HG03066 (cell line): ENCODE results near the gene RFFL.

ENCODE experiments used
- ATAC-seq: cut with Tn5 transposase; IDR thresholded peaks from one replicate; pipeline ENCODE4 v1.9.1; 2021; ENCODE audit warnings: low read depth; ENCODE audit not compliant: unreplicated experiment

RFFL gene

DNA sequence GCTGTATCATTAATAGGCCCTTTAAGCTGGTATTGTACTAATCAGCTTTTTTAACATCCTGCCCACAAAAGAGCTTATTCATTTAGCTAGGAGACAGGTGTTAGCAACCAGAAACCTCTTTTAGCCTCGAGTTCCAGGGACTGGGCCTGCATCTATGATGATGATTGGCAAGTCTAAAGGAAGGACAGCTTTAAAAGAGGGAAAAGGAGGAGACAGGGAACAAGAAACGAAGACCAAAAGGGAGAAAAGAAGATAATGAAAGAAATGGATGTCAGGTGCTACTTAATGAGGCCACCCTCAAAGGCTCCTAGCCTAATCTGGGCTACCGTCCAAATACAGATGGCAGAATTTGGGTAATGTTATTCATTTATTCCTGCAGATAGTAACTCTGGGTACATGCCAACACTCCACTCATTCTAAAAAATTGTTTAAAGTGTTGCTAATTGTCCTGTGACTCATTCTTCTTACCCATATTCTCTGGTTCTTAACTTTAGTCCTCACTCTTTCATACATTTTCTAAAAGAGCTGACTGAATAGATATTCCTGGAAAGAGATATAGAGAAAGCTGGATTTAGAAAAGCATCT, 18.7 kb upstream of the RFFL start:
- ATAC-seq = no peak

DNA sequence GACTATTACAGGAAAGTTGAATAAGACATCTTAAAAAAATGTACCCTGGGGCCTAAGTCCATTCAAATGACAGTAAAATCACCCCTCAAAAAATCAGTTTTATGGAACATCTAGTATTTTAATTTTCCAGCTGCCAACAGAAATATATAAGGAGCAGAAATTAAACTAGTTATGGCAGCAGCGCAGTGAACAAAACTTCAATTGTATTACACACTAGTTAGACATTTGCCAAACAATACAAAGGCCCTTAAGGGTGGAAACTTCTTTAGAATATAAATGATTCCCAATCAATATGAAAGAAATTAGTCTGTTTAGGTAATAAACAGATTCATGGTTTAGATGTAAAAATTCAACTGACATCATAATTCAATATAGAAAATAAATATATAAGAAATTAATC, 18.1 kb upstream of the RFFL start:
- ATAC-seq = no peak

DNA sequence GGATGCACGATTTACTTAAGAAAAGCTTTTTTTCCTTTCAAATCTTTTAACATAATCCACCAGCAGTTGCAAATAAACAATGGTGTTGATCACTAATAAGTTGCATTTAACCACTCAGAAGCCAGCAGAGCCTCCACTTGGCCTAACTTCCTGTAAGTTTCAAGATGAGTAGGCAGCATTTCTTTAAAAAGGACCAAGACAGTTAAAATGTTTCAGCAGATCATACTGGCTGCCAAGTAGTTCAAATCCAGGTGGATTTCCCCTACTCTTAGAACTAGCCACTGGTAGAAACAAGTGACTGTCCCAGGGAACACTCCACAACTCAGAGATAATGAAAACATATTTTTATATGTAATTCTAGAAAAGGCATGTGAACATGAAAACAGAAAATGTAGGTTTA, 17.0 kb upstream of the RFFL start:
- ATAC-seq = no peak

DNA sequence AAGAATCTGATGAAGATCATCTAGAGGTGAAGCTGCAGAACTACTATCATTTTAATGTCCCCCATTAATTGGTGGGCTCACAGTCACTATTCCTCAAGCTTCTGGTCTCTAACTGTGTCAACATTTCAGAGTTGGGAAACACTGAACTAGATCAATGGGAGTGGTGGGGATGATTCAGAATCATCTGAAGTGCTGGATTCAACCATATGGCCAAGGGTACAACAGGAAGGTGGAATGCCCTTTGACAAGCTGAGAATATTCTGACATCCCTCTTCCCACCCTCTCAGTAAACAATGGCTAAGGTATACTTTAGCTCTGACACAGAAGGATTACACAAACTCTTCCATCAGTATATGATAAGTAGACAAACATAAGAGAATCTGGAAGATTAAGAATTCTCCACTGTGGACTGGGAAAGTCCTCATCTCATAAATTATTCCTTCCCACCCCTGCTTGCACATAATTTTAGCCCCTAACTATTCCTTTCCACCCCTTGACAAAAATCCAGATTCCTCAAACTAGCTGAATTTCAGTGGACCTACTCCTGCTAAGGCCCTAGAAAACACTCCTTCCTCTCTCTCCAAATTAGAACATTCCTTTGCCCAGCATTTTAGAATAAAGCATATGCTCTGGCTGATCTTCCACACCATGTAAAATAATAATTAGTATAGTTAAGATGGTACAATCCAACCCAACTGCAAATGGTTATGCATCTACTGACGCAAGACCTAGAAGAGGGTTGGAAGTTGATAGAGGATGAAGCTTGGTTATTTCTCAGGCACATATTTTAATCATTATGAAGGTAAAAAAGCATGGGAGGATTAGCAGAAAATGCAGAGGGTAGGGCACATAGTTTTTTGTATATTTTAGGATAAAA, 16.3 kb upstream of the RFFL start:
- ATAC-seq = no peak

DNA sequence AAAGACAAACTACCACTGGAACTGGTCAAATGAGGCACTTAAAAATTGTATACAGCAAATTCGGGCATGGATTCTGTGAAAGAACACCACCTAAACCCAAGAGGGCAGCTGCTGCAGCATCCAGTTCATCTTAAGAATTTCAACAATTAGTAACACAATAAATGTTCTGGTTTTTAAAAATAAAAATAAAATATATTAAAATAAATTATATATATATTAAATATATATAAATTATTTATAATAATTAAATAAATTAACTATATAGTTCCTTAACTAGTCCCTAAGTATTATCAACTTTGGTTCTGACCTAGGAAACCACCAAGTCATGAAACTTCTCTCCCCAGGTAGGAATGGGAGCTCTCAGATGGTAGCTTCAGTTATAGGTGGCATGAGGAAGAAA, 13.4 kb upstream of the RFFL start:
- ATAC-seq = no peak

DNA sequence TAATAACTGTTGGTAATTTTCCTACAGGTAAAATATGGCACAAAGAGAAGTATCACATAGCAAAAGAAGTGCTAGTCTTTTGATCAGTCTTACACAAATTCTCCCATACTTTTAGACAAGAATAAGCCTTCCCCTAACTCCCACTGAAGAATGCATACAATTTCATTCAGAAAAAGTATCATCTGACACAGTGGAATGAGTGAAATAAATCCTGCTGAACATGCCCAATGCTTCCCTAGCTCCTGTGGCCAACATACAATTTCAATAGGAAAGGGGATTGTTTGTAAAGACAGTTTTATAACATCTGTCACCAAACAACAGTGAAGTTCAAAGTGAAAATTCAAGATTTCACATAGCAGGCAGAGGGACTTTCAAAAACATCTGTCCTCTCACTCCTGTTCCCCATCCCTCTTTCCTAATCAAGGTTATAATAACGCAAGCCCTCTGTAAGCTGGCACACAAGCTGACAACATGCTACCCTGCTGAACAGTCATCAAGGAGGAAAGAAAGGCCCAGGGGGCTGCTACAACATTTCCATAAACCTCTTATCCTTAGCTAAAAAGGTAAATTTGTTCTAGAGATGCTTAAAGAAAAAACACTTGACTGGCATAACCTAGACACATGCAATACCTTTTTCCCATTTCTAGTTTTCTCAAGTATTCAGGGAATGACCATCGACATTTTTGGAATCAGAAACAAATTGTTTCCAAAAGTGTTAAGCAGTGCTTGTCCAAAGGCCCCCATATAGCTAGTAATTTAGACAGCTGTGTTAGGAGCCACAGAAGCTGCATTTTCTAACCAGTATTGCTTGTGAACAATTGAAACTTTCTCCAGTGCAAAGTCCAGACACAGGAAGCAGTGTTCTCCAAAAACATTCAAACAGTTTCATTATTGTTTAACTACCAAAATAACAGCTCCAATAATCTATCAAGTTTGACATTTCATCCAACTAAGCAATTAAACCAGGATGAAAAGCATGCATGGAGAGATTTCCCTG, 11.5 kb upstream of the RFFL start:
- no peak for ATAC-seq

DNA sequence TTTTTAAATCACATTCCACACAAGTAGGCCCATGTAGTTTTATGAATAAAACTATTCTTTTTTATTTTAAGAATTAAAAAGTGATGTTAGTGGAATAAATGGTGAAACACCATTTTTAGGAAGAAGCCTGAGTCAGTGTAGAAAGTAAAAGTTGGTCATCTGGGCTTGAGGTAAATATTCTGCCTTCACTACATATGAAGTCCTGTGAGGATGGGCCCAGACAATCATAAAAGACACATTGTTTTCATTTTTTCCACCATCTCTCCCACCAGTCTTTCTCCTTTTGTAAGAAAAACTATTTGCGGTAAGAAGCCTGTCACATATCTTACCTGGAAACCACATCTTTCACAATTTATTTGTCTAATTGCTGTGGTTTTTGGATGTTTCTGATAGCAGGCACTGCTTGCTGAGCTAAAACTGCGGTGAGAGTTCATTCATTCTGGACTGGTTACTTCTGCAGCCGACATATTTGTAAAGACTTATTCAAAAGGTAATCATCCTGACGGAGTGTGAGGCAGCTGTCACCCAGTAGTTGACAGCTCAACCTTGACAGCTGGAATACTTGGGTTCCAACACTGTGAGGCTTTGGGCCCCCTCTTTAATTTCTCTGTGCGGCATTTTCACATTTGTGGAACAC, 10.6 kb upstream of the RFFL start:
- ATAC-seq = no peak

DNA sequence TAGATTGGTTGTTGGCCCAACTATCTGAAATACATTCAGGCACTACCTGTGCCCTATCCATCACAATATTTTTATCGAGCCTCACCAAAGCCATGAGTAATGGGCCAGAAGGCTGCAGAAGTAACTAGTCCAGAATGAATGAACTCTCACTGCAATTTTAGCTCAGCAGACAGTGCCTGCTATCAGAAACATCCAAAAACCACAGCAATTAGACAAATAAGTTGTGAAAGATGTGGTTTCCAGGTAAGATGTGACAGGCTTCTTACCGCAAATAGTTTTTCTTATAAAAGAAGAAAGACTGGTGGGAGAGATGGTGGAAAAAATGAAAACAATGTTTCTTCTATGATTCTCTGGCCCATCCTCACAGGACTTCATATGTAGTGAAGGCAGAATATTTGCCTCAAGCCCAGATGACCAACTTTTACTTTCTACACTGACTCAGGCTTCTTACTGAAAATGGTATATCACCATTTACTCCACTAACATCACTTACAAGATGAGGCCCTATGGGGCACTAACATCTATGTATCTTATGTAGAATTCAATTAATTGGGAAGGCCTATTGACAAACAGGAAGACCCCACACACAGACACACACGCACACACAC, 9.8 kb upstream of the RFFL start:
- ATAC-seq = no peak

DNA sequence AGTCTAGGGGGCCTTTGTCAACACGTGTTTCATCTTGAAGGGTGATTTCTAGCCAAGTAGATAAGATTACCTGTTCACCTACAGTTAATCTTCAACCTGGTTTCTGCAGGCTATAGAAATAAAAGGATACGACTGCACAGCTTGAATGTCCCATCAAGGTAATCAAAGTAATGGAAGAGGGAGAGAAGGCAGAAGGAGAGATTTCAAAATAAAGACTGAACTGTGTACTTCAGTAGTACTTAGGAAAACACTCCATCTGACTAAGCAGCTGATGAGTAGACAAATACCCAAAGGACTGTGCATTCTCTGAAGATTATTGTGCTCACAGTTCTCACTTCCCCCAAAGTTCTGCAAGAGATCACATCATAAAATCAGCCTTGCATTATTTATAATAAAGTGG, 5.8 kb upstream of the RFFL start:
- ATAC-seq = no peak

DNA sequence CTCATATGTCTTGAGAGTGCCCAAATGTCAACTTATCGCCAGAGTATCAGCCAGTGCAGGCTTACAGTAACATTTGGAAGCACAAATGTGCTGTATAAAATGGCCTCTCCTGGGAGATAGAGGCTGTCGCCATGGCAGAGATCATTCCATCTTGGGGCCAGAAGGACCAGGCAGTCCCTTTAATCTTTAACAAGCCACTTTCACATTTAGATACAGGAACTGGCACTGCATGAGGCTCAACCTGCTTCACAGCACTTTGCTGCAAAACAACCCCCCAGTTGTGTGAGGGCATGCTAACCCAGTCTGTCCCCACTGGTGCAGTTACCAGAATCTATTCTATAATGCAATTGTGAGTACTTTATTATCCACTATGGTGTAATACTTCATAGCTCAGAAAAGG, 4.7 kb upstream of the RFFL start:
- no peak for ATAC-seq

DNA sequence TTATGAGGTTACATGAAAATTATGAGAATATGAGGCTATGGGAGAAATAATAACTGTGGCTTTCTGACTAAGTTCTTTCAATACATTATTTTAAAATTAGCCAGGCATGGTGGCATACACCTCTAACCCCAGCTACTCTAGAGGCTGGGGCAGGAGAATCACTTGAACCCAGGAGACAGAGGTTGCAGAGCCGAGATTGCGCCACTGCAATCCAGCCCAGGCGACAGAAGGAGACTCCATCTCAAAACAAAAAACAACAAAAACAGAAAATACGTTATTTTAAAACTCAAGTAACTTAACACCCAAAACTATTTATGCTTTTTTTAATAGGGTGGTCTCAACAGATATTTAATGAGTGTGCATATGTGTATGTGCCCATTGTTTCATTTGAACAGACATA, 2.4 kb upstream of the RFFL start:
- ATAC-seq = no peak

DNA sequence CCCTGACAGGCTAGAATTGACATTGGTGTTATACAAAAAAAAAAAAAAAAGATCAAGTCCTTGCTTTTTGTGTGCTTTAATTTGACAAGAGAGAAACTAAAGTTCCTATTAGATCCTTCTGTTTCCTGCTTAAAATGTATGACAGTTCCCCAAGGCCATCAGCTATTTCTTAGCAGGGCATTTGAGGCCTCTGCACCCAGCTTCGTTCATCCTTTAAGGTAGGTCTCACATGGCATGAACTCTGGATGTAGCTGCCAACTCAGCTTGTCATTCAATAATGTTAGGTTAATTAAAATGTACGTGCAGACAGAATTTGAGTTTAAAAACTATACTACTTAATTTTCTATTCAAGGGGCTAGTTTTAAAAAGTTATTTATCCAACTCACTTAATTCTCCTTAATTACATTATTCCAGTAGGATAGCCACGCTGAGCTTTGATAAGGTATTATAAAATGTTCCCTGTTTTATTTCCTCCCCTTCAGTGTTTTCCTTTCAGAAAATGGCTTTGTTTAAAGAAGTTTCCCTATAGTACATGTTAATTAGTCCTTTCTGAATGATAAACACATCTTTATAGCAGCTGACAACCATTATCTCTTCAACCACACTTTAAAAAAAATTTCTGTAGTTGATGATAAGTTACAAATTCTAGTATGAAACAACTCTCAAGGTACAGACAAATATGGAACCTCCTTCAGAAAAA, 1.2 kb upstream of the RFFL start:
- no peak for ATAC-seq

DNA sequence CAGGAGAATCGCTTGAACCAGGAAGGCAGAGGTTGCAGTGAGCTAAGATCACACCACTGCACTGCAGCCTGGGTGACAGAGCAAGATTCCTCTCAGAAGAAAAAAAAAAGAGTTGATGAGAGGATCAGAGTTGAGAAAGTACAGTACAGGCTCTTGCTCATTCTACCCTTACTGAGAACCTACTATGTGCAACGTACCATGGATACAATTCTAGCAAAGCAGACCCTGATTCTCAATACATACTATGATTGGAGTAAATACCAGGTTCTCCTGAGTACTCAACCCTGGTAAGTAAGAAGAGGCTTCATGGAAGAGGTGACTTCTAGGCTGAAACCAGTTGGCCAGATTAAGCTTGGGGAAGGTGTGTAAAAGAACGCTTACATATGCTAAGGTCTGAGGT, 1.2 kb downstream of the RFFL start:
- ATAC-seq = no peak

DNA sequence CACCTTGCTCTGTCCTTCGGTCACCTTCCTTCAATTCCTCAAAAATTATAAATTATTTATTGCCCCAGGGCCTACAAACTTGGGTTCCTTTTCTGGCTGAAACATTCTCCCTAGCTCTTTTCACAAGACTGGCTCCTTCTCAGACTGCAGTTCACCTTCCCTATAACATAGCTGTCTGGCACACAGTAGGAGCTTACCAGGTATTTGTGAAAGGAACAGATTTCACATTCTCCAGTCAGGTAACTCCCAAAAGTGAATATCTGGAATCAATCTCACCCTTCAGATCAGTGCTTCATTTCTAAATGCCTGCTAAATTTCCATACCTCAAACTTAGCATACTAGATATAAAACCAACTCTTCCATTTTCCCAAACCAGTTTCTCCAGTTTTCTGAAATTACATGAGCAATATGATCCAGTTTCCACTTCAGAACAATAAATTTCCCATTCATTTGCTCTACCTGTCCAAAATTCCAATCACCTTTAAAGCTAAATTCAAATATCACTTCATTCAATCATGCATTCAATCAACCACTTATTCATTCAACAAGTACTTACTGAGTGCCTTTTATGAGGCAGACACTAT, 6.1 kb downstream of the RFFL start:
- no peak for ATAC-seq

DNA sequence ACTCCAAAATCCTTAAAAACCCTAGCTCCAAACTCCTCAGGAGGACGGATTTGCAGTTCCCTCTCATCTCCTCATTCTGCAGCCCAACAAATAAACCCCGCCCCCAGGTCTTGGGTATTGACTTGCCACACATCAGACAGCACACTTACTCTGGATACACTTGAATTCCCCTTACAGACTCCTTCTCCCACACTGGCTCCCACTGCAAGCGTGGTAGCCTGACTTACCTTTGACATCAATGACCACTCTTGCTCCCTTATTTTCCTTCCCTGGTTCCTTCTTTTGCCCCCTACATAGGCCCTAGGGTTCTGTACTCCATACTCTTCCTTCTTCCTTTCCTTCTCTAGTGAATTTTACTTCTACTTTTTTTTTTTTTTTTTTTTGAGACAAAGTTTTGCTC, 7.5 kb downstream of the RFFL start:
- ATAC-seq = no peak

DNA sequence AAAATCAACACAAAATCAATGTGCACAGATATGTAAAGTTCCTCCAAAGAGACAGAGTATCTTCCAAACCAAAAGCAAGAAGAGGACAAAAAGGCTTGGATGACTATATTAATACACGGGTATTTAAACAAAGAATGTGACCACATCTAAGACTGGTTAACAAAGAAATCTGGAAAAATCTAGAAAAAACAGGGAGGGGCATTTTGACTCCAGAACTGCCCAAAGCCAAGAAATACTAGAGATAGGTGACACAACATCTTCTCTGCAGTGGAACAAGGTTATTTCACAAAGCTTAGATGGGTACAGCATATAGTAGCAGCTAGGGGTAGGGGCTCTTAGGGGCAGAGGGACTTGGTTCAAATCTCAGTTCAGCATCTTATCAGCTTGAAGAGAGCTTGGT, 10.3 kb downstream of the RFFL start:
- ATAC-seq = no peak

DNA sequence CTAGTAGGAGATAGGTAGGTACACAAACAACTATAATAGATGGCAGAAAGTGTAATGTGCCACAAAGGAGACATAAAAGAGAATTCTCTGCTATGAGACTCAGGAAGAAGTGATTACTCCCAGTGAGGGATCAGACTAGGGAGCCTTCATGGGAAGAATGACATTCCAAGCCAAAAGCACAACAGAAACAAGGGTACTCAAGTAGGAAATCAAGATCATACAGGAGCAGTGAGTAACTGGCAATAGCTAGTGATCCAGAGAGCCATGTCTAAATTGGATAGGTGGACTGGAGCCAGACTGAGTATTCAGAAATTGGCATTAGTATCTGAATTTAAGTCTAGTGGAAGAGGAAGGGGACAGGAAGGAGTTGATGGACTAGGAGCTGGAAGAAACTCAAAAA, 10.7 kb downstream of the RFFL start:
- no peak for ATAC-seq

DNA sequence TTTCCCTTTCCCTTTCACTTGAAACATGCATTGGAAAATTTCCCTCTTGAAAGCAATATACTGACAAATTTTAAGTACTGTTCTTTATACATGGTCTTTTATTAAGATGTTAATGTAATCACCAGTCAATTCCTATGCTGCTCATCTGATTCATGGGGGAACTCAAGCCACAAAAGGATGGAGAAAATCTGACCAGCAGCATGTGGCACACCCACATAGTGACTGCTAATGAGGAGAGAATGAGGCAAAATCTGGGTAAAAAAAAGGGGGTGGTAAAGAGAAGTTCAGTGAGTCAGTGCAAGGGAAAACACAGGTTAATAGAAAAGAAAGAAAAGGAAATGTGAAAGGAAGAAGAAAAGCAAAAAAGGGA, 11.3 kb downstream of the RFFL start:
- no peak for ATAC-seq

DNA sequence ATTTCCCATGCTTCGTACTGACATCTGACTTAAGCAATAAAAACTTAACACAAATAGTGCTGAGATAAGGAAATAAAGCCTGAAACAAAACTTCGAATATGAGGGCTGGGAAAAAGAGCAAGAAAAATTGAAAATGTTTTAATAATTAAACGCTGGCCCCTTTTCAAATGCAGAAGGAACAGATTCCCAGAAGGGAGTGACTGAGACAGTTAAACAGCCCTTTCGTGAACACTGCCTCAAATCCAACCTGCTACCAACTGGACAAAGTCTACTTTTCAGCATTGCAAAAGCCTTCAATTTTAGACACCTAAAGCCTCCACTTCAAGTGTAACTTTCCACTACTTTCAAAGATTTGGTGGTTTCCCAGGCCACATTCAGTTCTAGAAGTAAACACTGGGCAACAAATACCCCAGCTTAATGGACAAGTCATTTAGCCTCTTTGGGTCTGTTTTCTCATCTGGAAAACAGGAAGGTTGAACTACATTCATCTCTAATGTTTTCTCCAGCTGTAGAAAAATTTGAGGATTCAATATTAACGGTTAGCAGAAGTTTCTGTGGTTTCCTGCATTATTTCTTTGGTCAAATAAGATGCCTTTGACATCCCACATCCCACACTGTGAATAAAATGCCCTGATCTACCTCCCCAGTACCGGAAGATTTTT, 11.8 kb downstream of the RFFL start:
- no peak for ATAC-seq
